ENCODE data around the gene BEAN1.

GRCh38 chr16:66427871-66428681 is 981 bp downstream of the BEAN1 start:
- no peak for TF ChIP-seq CTCF (tag by site-specific recombination; IDR thresholded peaks at IDR 0.05)
- no peak for TF ChIP-seq ZBTB8A (tag by site-specific recombination; IDR thresholded peaks at IDR 0.05)
- no peak for TF ChIP-seq PATZ1 (tag by site-specific recombination; IDR thresholded peaks at IDR 0.05)
- TF ChIP-seq ZNF768 (tag by site-specific recombination; IDR thresholded peaks at IDR 0.05) = no peak
- no peak for TF ChIP-seq TCF7L2 (IDR thresholded peaks at IDR 0.05; ENCODE audit: borderline replicate concordance, low read depth, low read length)
- no peak for TF ChIP-seq KLF16 (tag by site-specific recombination; IDR thresholded peaks at IDR 0.05)
- no peak for TF ChIP-seq SP2 (tag by site-specific recombination; IDR thresholded peaks at IDR 0.05)
- TF ChIP-seq PBX3 (CRISPR knock-in tag; IDR thresholded peaks at IDR 0.05) = no peak
- TF ChIP-seq ZNF704 (tag by site-specific recombination; IDR thresholded peaks at IDR 0.05) = no peak
- no peak for TF ChIP-seq REPIN1 (tag by site-specific recombination; IDR thresholded peaks at IDR 0.05; ENCODE audit: low read depth)
- TF ChIP-seq ZNF664 (tag by site-specific recombination; IDR thresholded peaks at IDR 0.05) = peak; percentile 96
- TF ChIP-seq ZNF529 (tag by site-specific recombination; IDR thresholded peaks at IDR 0.05; ENCODE audit: insufficient replicate concordance) = no peak

Data from HEK293 (cell line).